Gastrocnemius medialis (tissue), 4 donors: ENCODE data around the gene INSYN2B. TPM values are rescaled to one million over a fixed set of nuclear protein-coding genes. Genes with fewer than 3 reads are reported as not detected.
"Not testable (repeated sequence)": the region's sequence is repeated elsewhere in the genome, so short reads cannot be mapped to it uniquely, and the experiment has no call there.

ENCODE experiments used
- ATAC-seq, 2 donors: fragments of 150-250 bp; one replicate each; pipeline ENCODE4 v1.9.1; 2016
- DNase-seq, 2 donors: peaks; one replicate each; pipeline ENCODE4 v3.0.0-alpha.2; 2019
- H3K27ac ChIP-seq, 4 donors: fragments of 200-600 bp; sonication (generic); 1 replicate in 1 of 4; 2 replicates in 3 of 4; pipeline ENCODE4 v1.5.1; 2016 to 2018; ENCODE audit warnings: mild to moderate bottlenecking in 2 of 4, moderate library complexity in 1 of 4
- H3K27me3 ChIP-seq, 3 donors: fragments of 200-600 bp; sonication (generic) in 2 of 3; 1 replicate in 1 of 3; 2 replicates in 2 of 3; pipeline versions ENCODE4 v1.5.1 to v1.6.0; 2016 to 2019; ENCODE audit warnings: mild to moderate bottlenecking in 1 of 3, moderate library complexity in 1 of 3
- H3K36me3 ChIP-seq, 2 donors: fragments of 200-600 bp; sonication (generic) in 1 of 2; one replicate each; pipeline ENCODE4 v1.5.1; 2017 to 2018
- H3K4me1 ChIP-seq, 2 donors: fragments of 200-600 bp; sonication (generic) in 1 of 2; one replicate each; pipeline ENCODE4 v1.5.1; 2016 to 2017; ENCODE audit warnings: mild to moderate bottlenecking in 2 of 2
- H3K4me3 ChIP-seq, 4 donors: fragments of 200-600 bp; sonication (generic) in 3 of 4; 1 replicate in 1 of 4; 2 replicates in 3 of 4; pipeline ENCODE4 v1.5.1; 2016 to 2019; ENCODE audit warnings: mild to moderate bottlenecking in 2 of 4
- H3K9me3 ChIP-seq, 3 donors: fragments of 200-600 bp; sonication (generic) in 2 of 3; 1 replicate in 1 of 3; 2 replicates in 2 of 3; pipeline ENCODE4 v1.5.1; 2016 to 2019
- CTCF ChIP-seq, 5 experiments: fragments of 450-650 bp in 3 of 5; fragments of 200-600 bp in 2 of 5; sonication (generic) in 2 of 5; IDR thresholded peaks in 4 of 5; conservative IDR thresholded peaks in 1 of 5; 1 replicate in 4 of 5; 2 replicates in 1 of 5; pipeline ENCODE4 v1.5.1; 2016 to 2019; ENCODE audit warnings: antibody characterized with exemption in 5 of 5, mild to moderate bottlenecking in 3 of 5, moderate library complexity in 3 of 5
- POLR2A ChIP-seq, 2 donors: fragments of 450-650 bp; IDR thresholded peaks; one replicate each; pipeline ENCODE4 v1.6.1; 2017; ENCODE audit warnings: antibody characterized with exemption in 2 of 2, mild to moderate bottlenecking in 2 of 2, moderate library complexity in 2 of 2
- in situ Hi-C, 4 donors: fragments of 200-750 bp; cut with MboI; loops; one replicate each; pipeline versions ENCODE4 v1.15.0 to v1.8.0; 2017; ENCODE audit warnings: low sequenced_read_pairs in 4 of 4
- intact Hi-C: fragments of 100-400 bp; cut with DNase I; formaldehyde crosslinking; loops from one replicate; pipeline ENCODE4 v1.15.1; 2023; ENCODE audit warnings: low total_unique reads
- total RNA-seq, 4 donors: library from RNA; depleted of rRNA; stranded (reverse); fragments of >200 nt; gene quantifications; one replicate each; pipeline versions ENCODE4 v1.1.0 to v1.2.3, GENCODE V29; 2016

Gene INSYN2B
- total RNA-seq, 4 donors from 2014 or later = 0.07 TPM; not detected in 3

DNA sequence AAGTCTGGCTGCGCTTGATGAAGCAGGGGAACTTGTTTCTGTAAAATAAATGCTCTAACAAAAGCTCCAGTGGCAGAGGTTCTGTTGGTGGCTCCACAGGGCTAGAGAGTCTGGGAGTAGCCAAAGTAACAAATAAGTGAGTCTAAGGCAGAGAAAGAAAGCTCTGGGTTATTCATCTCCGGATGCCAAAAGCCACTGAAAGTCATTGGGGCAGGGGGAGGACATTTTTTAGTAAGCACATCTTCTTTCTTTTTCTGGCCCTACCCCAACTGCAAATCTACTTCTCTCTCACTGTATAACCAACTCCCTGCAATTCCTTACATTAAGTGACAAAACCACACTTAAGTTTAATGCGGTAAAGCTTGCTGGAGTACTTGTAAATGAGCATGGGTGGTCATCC is 141.6 kb downstream of the INSYN2B start:
- intact Hi-C loops (no loop called here), in situ Hi-C loops (no loop called here)
- H3K36me3 ChIP-seq = no peaks in the 10 kb centered on the region
- no peaks in the 10 kb centered on the region for H3K27me3 ChIP-seq
- ATAC-seq = no peak
- H3K27ac ChIP-seq = no peak overlapping the region
- no peak for TF ChIP-seq POLR2A (IDR thresholded peaks at IDR 0.05)
- TF ChIP-seq CTCF (IDR thresholded peaks at IDR 0.05 in 4 of 5, conservative IDR thresholded peaks at IDR 0.05 in 1 of 5) = no peak
- no peaks in the 10 kb centered on the region for H3K4me1 ChIP-seq
- H3K9me3 ChIP-seq = no peaks in the 10 kb centered on the region
- no peak overlapping the region for H3K4me3 ChIP-seq
- DNase-seq = no peak

DNA sequence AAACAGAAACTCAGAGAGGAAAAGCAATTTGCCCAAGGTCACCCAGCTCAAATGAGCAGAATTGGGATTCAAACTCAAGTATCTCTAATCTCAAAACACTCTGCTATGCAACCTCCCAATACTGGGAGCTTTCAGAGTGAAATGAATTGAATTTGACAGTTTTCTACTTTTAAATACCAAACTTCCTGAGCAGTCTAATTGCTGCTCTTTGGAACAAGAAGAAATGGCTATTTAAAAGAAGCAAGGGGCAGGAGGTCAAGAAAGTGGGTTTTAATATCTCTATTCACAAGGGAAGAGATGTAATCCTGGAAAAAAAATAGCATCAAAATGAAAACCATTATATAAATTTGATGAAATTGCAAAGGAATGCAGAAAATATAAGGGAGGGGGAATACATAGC is 142.6 kb downstream of the INSYN2B start:
- H3K36me3 ChIP-seq = no peaks in the 10 kb centered on the region
- H3K4me3 ChIP-seq = no peak overlapping the region
- H3K4me1 ChIP-seq = no peaks in the 10 kb centered on the region
- ATAC-seq = no peak
- TF ChIP-seq CTCF (IDR thresholded peaks at IDR 0.05 in 4 of 5, conservative IDR thresholded peaks at IDR 0.05 in 1 of 5) = no peak
- TF ChIP-seq POLR2A (IDR thresholded peaks at IDR 0.05) = no peak
- H3K27ac ChIP-seq = no peak overlapping the region
- in situ Hi-C loops = no loop called here
- intact Hi-C loops = no loop called here
- H3K9me3 ChIP-seq = no peaks in the 10 kb centered on the region
- no peak for DNase-seq
- no peaks in the 10 kb centered on the region for H3K27me3 ChIP-seq

GRCh38 chr5:169836835-169837536 is 143.3 kb downstream of the INSYN2B start:
- Histone ChIP-seq H3K9me3 (no peaks in the 10 kb centered on the region), H3K36me3 (no peaks in the 10 kb centered on the region), H3K4me1 (no peaks in the 10 kb centered on the region), H3K4me3 (no peak overlapping the region), H3K27me3 (no peaks in the 10 kb centered on the region), H3K27ac (no peak overlapping the region)
- ATAC-seq (no peak), DNase-seq (no peak)
- intact Hi-C loops (no loop called here), in situ Hi-C loops (no loop called here)
- TF ChIP-seq POLR2A (IDR thresholded peaks at IDR 0.05) (no peak), CTCF (IDR thresholded peaks at IDR 0.05 in 4 of 5, conservative IDR thresholded peaks at IDR 0.05 in 1 of 5) (no peak)

DNA sequence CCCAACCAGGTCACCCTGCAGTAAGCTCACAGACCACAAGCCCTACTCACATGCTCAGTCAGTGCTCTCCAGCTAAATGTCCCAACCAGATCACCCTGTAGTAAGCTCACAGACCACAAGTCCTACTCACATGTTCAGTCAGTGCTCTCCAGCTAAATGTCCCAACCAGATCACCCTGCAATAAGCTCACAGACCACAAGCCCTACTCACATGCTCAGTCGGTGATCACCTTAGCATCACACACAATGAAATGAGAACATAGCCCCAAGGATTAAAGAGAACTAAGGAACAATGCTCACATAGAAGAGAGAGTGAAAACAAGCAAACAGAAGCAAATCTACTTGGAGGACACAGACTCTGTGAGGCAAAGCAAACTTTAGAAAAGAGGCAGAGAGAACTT is 145.8 kb downstream of the INSYN2B start:
- not testable (repeated sequence) for H3K36me3 ChIP-seq, H3K4me1 ChIP-seq

DNA sequence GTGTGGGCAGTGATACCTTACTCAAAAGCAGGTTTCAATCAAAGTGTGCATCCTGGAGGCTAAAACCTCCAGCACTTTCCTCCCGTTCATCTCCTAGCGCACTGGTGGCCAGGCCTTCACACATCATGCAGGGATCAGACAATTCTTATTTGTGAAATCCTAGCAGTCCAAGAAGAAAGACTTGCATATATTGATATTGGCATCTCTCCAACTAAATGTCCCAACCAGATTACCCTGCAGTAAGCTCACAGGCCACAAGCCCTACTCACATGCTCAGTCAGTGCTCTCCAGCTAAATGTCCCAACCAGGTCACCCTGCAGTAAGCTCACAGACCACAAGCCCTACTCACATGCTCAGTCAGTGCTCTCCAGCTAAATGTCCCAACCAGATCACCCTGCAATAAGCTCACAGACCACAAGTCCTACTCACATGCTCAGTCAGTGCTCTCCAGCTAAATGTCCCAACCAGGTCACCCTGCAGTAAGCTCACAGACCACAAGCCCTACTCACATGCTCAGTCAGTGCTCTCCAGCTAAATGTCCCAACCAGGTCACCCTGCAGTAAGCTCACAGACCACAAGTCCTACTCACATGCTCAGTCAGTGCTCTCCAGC is 146.5 kb downstream of the INSYN2B start:
- in situ Hi-C loops, intact Hi-C loops, H3K27me3 ChIP-seq, H3K36me3 ChIP-seq, H3K4me3 ChIP-seq, H3K27ac ChIP-seq, ATAC-seq, DNase-seq, H3K9me3 ChIP-seq, H3K4me1 ChIP-seq: not testable (repeated sequence)

More for the DNA sequence above, 145.8 kb downstream of the INSYN2B start:
- ATAC-seq, DNase-seq, intact Hi-C loops, H3K27me3 ChIP-seq, H3K27ac ChIP-seq, in situ Hi-C loops, H3K9me3 ChIP-seq, H3K4me3 ChIP-seq: not testable (repeated sequence)
